HL-60 (cell line): Measurements from ENCODE around the gene HNF1B.

ENCODE experiments used
- DNase-seq, 2 experiments: peaks; one replicate each; pipeline ENCODE4 v3.0.0-alpha.2; 2010 to 2020; ENCODE audit warnings: low read depth in 1 of 2, low spot score in 1 of 2
- H3K27ac ChIP-seq: fragments of 250-450 bp; sonication (Bioruptor Pico); replicated peaks from 2 replicates; pipeline ENCODE4 v1.5.1; 2020; ENCODE audit warnings: mild to moderate bottlenecking, moderate library complexity
- H3K27me3 ChIP-seq: fragments of 250-450 bp; sonication (Bioruptor Pico); 2 replicates; pipeline ENCODE4 v1.5.1; 2021; ENCODE audit warnings: mild to moderate bottlenecking, moderate library complexity; ENCODE audit not compliant: insufficient read depth, poor library complexity, severe bottlenecking
- H3K4me3 ChIP-seq: replicated peaks from 2 replicates; pipeline ENCODE4 v1.5.1; 2011; ENCODE audit warnings: mild to moderate bottlenecking, control low read depth, low read length; ENCODE audit not compliant: insufficient read depth
- CTCF ChIP-seq: IDR thresholded peaks from one replicate; pipeline ENCODE4 v1.5.1; 2011; ENCODE audit warnings: low read length, control low read depth, inconsistent platforms; ENCODE audit not compliant: insufficient read depth
- GABPA ChIP-seq: IDR thresholded peaks from 2 replicates; pipeline ENCODE4 v1.6.1; 2012; ENCODE audit warnings: low read depth
- POLR2AphosphoS5 ChIP-seq: IDR thresholded peaks from 2 replicates; pipeline ENCODE4 v1.6.1; 2012; ENCODE audit warnings: low read depth
- REST ChIP-seq: IDR thresholded peaks from 2 replicates; pipeline ENCODE4 v1.6.1; 2012; ENCODE audit warnings: low read depth; ENCODE audit not compliant: insufficient replicate concordance
- SPI1 ChIP-seq: IDR thresholded peaks from 2 replicates; pipeline ENCODE4 v1.6.1; 2012; ENCODE audit warnings: low read depth, mild to moderate bottlenecking, borderline replicate concordance

The HNF1B gene

GRCh38 chr17:37674511-37674910 is 70.3 kb downstream of the HNF1B start:
- Histone ChIP-seq H3K27me3 (no peaks in the 10 kb centered on the region), H3K27ac (no peak overlapping the region), H3K4me3 (no peak overlapping the region)
- TF ChIP-seq CTCF (no peak), GABPA (no peak), POLR2AphosphoS5 (no peak), SPI1 (no peak), REST (no peak)
- no peak for DNase-seq

GRCh38 chr17:37673386-37673785 is 71.5 kb downstream of the HNF1B start:
- no peak for DNase-seq
- TF ChIP-seq REST (no peak), POLR2AphosphoS5 (no peak), GABPA (no peak), SPI1 (no peak)
- Histone ChIP-seq H3K27ac (no peak overlapping the region), H3K27me3 (no peaks in the 10 kb centered on the region), H3K4me3 (no peak overlapping the region)

- H3K27ac ChIP-seq: no peak overlapping the region
- no peak for DNase-seq
- no peak for TF ChIP-seq POLR2AphosphoS5
- no peak for TF ChIP-seq CTCF
These were observed 72.2 kb downstream of the HNF1B start for GRCh38 chr17:37672548-37673078.

GRCh38 chr17:37671824-37672547 is 72.9 kb downstream of the HNF1B start:
- no peak for TF ChIP-seq POLR2AphosphoS5
- TF ChIP-seq SPI1: no peak
- no peak for TF ChIP-seq CTCF
- TF ChIP-seq GABPA: no peak
- TF ChIP-seq REST: no peak
- no peak for DNase-seq
- Histone ChIP-seq H3K4me3 (no peak overlapping the region), H3K27me3 (no peaks in the 10 kb centered on the region), H3K27ac (no peak overlapping the region)

More at GRCh38 chr17:37672548-37673078, 72.2 kb downstream of the HNF1B start:
- Histone ChIP-seq H3K4me3 (no peak overlapping the region), H3K27me3 (no peaks in the 10 kb centered on the region)
